Measurements from ENCODE around the gene SLC26A11. TPM values are rescaled to one million over a fixed set of nuclear protein-coding genes. Genes with fewer than 3 reads are reported as not detected.
"Not testable (repeated sequence)": the region's sequence is repeated elsewhere in the genome, so short reads cannot be mapped to it uniquely, and the experiment has no call there.

SLC26A11 gene
- total RNA-seq, 3 donors from 2014 or later (not counting 1 experiment from before 2014, with no cell fraction given): 33.9 to 37.6 (median 35.8) TPM

GRCh38 chr17:80256034-80256350, 35.8 kb downstream of the SLC26A11 start:
- no peaks in the 10 kb centered on the region for H3K27me3 Mint-ChIP-seq (ENCODE audit: low read depth in 2 of 2)
- H3K9me3 ChIP-seq (ENCODE audit: control insufficient read depth, insufficient read depth, low read length): no peaks in the 10 kb centered on the region
- no peaks in the 10 kb centered on the region for H3K36me3 Mint-ChIP-seq
- peaks cover 23% of the 10 kb centered on the region for H3K4me1 ChIP-seq (ENCODE audit: control insufficient read depth, insufficient read depth, low read length)
- 91% methylated on average over 5 of the region's 5 CpGs for WGBS (ENCODE audit: insufficient coverage)
- no peak for TF ChIP-seq CTCF (IDR thresholded peaks at IDR 0.05)
- no peak overlapping the region for H3K4me3 ChIP-seq (ENCODE audit: low read length)
- no peak for DNase-seq
- H3K4me1 Mint-ChIP-seq: peaks cover 15 to 30% of the 10 kb centered on the region in 2 donors
- no peak overlapping the region for H3K4me3 Mint-ChIP-seq
- no peak for ATAC-seq
- no peaks in the 10 kb centered on the region for H3K9me3 Mint-ChIP-seq
- H3K27me3 ChIP-seq (ENCODE audit: control insufficient read depth, insufficient read depth, low read length): no peaks in the 10 kb centered on the region
- intact Hi-C loops (cut with micrococcal nuclease): loop anchor here (10.0 kb wide), 1 partner anchor 161 kb away; no protein-coding TSS in a partner anchor
- H3K36me3 ChIP-seq (ENCODE audit: control insufficient read depth, insufficient read depth, low read length): no peaks in the 10 kb centered on the region
- peak overlapping the region in 1 of 2 donors; percentile 76 for H3K27ac Mint-ChIP-seq
- H3K27ac ChIP-seq (ENCODE audit: low read length): no peak overlapping the region

GRCh38 chr17:80257716-80258213, 37.5 kb downstream of the SLC26A11 start:
- Histone ChIP-seq H3K27ac (ENCODE audit: low read length) (no peak overlapping the region), H3K4me3 (ENCODE audit: low read length) (no peak overlapping the region), H3K36me3 (ENCODE audit: control insufficient read depth, insufficient read depth, low read length) (no peaks in the 10 kb centered on the region), H3K4me1 (ENCODE audit: control insufficient read depth, insufficient read depth, low read length) (peaks cover 37% of the 10 kb centered on the region), H3K9me3 (ENCODE audit: control insufficient read depth, insufficient read depth, low read length) (no peaks in the 10 kb centered on the region), H3K27me3 (ENCODE audit: control insufficient read depth, insufficient read depth, low read length) (no peaks in the 10 kb centered on the region)
- H3K4me1 Mint-ChIP-seq: peaks cover 29 to 39% of the 10 kb centered on the region in 2 donors
- peak in 1 of 2 donors; percentile 33 for DNase-seq
- no peaks in the 10 kb centered on the region for H3K36me3 Mint-ChIP-seq
- no peaks in the 10 kb centered on the region for H3K27me3 Mint-ChIP-seq (ENCODE audit: low read depth in 2 of 2)
- peak overlapping the region; percentile 95 for H3K4me3 Mint-ChIP-seq
- intact Hi-C loops (cut with micrococcal nuclease): loop anchor here (10.0 kb wide), 1 partner anchor 163 kb away; no protein-coding TSS in a partner anchor
- ATAC-seq: no peak
- H3K9me3 Mint-ChIP-seq: no peaks in the 10 kb centered on the region
- H3K27ac Mint-ChIP-seq: peak overlapping the region in 1 of 2 donors; percentile 96
- 84% methylated on average over 14 of the region's 14 CpGs for WGBS (ENCODE audit: insufficient coverage)
- TF ChIP-seq CTCF (IDR thresholded peaks at IDR 0.05): no peak

GRCh38 chr17:80258296-80258695, 38.1 kb downstream of the SLC26A11 start:
- 69% methylated on average over 2 of the region's 2 CpGs for WGBS (ENCODE audit: insufficient coverage)
- not testable (repeated sequence) for H3K27me3 Mint-ChIP-seq (ENCODE audit: low read depth in 2 of 2); DNase-seq; H3K36me3 ChIP-seq (ENCODE audit: control insufficient read depth, insufficient read depth, low read length); H3K27ac ChIP-seq (ENCODE audit: low read length); H3K4me3 ChIP-seq (ENCODE audit: low read length); H3K9me3 ChIP-seq (ENCODE audit: control insufficient read depth, insufficient read depth, low read length); H3K36me3 Mint-ChIP-seq; ATAC-seq; H3K9me3 Mint-ChIP-seq; H3K27me3 ChIP-seq (ENCODE audit: control insufficient read depth, insufficient read depth, low read length)
- Mint-ChIP-seq H3K4me1 (peaks cover 29 to 37% of the 10 kb centered on the region in 2 donors), H3K27ac (peak overlapping the region; percentile 89 to 96), H3K4me3 (peak overlapping the region; percentile 95)
- intact Hi-C loops (cut with micrococcal nuclease): loop anchor here (10.0 kb wide), 1 partner anchor 163 kb away; no protein-coding TSS in a partner anchor
- H3K4me1 ChIP-seq (ENCODE audit: control insufficient read depth, insufficient read depth, low read length): peaks cover 43% of the 10 kb centered on the region

- H3K27ac Mint-ChIP-seq: peak overlapping the region; percentile 89 to 96
- peaks cover 28 to 36% of the 10 kb centered on the region in 2 donors for H3K4me1 Mint-ChIP-seq
- Histone ChIP-seq H3K27me3 (ENCODE audit: control insufficient read depth, insufficient read depth, low read length) (no peaks in the 10 kb centered on the region), H3K4me1 (ENCODE audit: control insufficient read depth, insufficient read depth, low read length) (peaks cover 50% of the 10 kb centered on the region), H3K4me3 (ENCODE audit: low read length) (peak overlapping the region; percentile 37), H3K9me3 (ENCODE audit: control insufficient read depth, insufficient read depth, low read length) (no peaks in the 10 kb centered on the region), H3K27ac (ENCODE audit: low read length) (peak overlapping the region; percentile 83), H3K36me3 (ENCODE audit: control insufficient read depth, insufficient read depth, low read length) (no peaks in the 10 kb centered on the region)
- 66% methylated on average over 18 of the region's 18 CpGs for WGBS (ENCODE audit: insufficient coverage)
- no peaks in the 10 kb centered on the region for H3K9me3 Mint-ChIP-seq
- DNase-seq (peak in 1 of 2 donors; percentile 44), ATAC-seq (no peak)
- no peaks in the 10 kb centered on the region for H3K27me3 Mint-ChIP-seq (ENCODE audit: low read depth in 2 of 2)
- peak overlapping the region; percentile 95 for H3K4me3 Mint-ChIP-seq
- H3K36me3 Mint-ChIP-seq: no peaks in the 10 kb centered on the region
- intact Hi-C loops (cut with micrococcal nuclease): loop anchor here (10.0 kb wide), 1 partner anchor 165 kb away; no protein-coding TSS in a partner anchor
- TF ChIP-seq CTCF (IDR thresholded peaks at IDR 0.05): no peak
These were observed 39.3 kb downstream of the SLC26A11 start for GRCh38 chr17:80259457-80260068.
